Mammary epithelial cell (primary cell): Measurements from ENCODE around the gene KRTAP9-2.

Experiments
- EZH2 ChIP-seq: IDR thresholded peaks from 2 replicates; pipeline ENCODE4 v1.6.1; 2012; ENCODE audit warnings: low read length, inconsistent platforms, borderline replicate concordance
- TF ChIP-seq, protein P1 (sequence below), 2 donors: IDR thresholded peaks in 1 of 2; conservative IDR thresholded peaks in 1 of 2; 2 replicates each; pipeline ENCODE4 v1.5.1; 2011 to 2012; ENCODE audit warnings: inconsistent platforms in 2 of 2, low read length in 2 of 2, mild to moderate bottlenecking in 2 of 2, control low read depth in 1 of 2, low read depth in 1 of 2; ENCODE audit not compliant: insufficient read depth in 1 of 2; ENCODE audit errors: extremely low read depth in 1 of 2

- TF ChIP-seq, protein P1, sequence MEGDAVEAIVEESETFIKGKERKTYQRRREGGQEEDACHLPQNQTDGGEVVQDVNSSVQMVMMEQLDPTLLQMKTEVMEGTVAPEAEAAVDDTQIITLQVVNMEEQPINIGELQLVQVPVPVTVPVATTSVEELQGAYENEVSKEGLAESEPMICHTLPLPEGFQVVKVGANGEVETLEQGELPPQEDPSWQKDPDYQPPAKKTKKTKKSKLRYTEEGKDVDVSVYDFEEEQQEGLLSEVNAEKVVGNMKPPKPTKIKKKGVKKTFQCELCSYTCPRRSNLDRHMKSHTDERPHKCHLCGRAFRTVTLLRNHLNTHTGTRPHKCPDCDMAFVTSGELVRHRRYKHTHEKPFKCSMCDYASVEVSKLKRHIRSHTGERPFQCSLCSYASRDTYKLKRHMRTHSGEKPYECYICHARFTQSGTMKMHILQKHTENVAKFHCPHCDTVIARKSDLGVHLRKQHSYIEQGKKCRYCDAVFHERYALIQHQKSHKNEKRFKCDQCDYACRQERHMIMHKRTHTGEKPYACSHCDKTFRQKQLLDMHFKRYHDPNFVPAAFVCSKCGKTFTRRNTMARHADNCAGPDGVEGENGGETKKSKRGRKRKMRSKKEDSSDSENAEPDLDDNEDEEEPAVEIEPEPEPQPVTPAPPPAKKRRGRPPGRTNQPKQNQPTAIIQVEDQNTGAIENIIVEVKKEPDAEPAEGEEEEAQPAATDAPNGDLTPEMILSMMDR (conservative IDR thresholded peaks at IDR 0.05 in 1 of 2, IDR thresholded peaks at IDR 0.05 in 1 of 2; ENCODE audit: extremely low read depth in 1 of 2, insufficient read depth in 1 of 2, low read depth in 1 of 2, low read length in 2 of 2): no peak
- no peak for TF ChIP-seq EZH2
These were observed 48.1 kb upstream of the KRTAP9-2 start for GRCh38 chr17:41178341-41178740.
